ENCODE results near the gene KCNH4. TPM values are rescaled to one million over a fixed set of nuclear protein-coding genes. Genes with fewer than 3 reads are reported as not detected.

Gene KCNH4
- total and polyA plus RNA-seq, 2 of the 13 experiments (the other 11 are each of a cell fraction or from before 2014, with no cell fraction given) = 0.01 to 0.09 TPM

DNA sequence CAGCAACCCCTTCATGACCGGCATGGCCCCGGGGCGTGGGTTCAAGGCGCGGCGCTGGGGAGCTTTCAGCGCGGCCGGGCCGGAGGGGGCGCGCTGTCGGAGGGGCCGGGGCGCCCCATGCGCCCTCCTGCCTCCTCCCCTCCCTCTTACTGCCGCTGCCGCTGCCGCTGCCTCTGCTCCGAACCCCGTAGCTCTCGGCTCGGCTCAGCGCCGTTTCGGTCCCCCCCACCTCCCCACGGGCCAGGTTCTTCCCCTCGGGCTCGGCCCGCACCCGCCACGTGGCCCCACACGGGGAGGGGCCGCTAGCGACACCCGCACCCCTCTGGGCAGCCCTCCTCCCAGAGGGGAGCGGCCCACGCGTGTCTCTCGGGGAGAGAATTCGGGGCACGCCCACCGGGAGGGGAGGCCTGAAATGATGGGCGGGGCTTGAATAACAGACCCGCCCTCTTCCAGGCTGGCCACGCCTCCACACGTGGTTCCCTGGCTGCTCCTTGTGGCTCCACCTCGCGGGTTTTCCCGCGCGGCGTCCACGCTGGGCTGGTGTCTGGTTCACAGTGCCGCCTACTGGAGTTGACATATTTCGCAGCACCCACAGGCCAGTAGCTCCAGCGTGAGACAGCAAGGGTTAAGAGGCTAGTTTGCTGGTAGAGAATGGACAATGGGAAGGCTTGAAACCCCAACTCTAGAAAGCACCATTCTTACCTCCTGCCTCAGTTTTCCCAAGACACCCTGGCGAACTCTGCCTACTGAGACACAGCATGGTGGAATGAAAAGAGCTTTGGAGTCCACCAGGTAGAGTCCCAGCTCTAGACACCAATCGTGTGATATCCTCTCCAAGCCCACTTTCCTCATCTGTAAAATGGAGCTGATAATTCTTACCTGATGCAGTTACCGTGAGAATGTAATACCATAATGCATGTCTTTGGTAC, at the start of gene KCNH4 (continued):
- TF ChIP-seq, protein P1, sequence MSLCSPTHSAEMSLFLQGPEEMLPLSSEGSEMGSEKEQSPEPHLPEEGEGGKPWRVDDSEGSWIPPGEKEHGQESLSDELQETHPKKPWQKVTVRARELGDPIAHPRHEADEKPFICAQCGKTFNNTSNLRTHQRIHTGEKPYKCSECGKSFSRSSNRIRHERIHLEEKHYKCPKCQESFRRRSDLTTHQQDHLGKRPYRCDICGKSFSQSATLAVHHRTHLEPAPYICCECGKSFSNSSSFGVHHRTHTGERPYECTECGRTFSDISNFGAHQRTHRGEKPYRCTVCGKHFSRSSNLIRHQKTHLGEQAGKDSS (CRISPR knock-in tag; IDR thresholded peaks at IDR 0.05; ENCODE audit: borderline replicate concordance, low read depth) = 0 out of 2 replicates have a peak, but pooled peaks have one; percentile 41
- TF ChIP-seq TMF1 (CRISPR knock-in tag; IDR thresholded peaks at IDR 0.05; ENCODE audit: low read depth) (0 out of 2 replicates have a peak, but pooled peaks have one; percentile 49), ZNF644 (CRISPR knock-in tag; IDR thresholded peaks at IDR 0.05; ENCODE audit: low read depth) (peak; percentile 75; the same call in 1 of the 2 replicates), ZNF547 (CRISPR knock-in tag; IDR thresholded peaks at IDR 0.05) (peak; percentile 61; the same call in 1 of the 2 replicates), MIER2 (CRISPR knock-in tag; IDR thresholded peaks at IDR 0.05) (peak; percentile 91), ZFP1 (CRISPR knock-in tag; IDR thresholded peaks at IDR 0.05) (no peak), FOSL2 (CRISPR knock-in tag; IDR thresholded peaks at IDR 0.05) (peak; percentile 12; the same call in 1 of the 2 replicates), NR2C2 (CRISPR knock-in tag; IDR thresholded peaks at IDR 0.05; ENCODE audit: borderline replicate concordance) (peak; percentile 32; the same call in 1 of the 2 replicates), ZBTB40 (IDR thresholded peaks at IDR 0.05) (no peak), ZBTB40 (CRISPR knock-in tag; IDR thresholded peaks at IDR 0.05) (no peak), GATAD2A (CRISPR knock-in tag; IDR thresholded peaks at IDR 0.05) (peak; percentile 39; the same call in 1 of the 2 replicates), ZNF251 (CRISPR knock-in tag; IDR thresholded peaks at IDR 0.05) (no peak), SALL1 (CRISPR knock-in tag; IDR thresholded peaks at IDR 0.05) (peak; percentile 57; the same call in 1 of the 2 replicates), ZNF274 (CRISPR knock-in tag; IDR thresholded peaks at IDR 0.05) (0 out of 2 replicates have a peak, but pooled peaks have one; percentile 43), SPEN (CRISPR knock-in tag; IDR thresholded peaks at IDR 0.05; ENCODE audit: low read depth) (0 out of 2 replicates have a peak, but pooled peaks have one; percentile 38)
- TF ChIP-seq, protein P2, sequence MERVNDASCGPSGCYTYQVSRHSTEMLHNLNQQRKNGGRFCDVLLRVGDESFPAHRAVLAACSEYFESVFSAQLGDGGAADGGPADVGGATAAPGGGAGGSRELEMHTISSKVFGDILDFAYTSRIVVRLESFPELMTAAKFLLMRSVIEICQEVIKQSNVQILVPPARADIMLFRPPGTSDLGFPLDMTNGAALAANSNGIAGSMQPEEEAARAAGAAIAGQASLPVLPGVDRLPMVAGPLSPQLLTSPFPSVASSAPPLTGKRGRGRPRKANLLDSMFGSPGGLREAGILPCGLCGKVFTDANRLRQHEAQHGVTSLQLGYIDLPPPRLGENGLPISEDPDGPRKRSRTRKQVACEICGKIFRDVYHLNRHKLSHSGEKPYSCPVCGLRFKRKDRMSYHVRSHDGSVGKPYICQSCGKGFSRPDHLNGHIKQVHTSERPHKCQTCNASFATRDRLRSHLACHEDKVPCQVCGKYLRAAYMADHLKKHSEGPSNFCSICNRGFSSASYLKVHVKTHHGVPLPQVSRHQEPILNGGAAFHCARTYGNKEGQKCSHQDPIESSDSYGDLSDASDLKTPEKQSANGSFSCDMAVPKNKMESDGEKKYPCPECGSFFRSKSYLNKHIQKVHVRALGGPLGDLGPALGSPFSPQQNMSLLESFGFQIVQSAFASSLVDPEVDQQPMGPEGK (CRISPR knock-in tag; IDR thresholded peaks at IDR 0.05) = 0 out of 2 replicates have a peak, but pooled peaks have one; percentile 25

Measured in HepG2 (cell line).